Urinary bladder (tissue), 4 donors: ENCODE data around the gene FAM81A. TPM values are rescaled to one million over a fixed set of nuclear protein-coding genes. Genes with fewer than 3 reads are reported as not detected.

ENCODE experiments used
- DNase-seq: peaks from one replicate; pipeline ENCODE4 v3.0.0-alpha.2; 2015; ENCODE audit errors: extremely low spot score
- H3K27ac ChIP-seq: one replicate; pipeline ENCODE4 v1.5.1; 2013; ENCODE audit warnings: low read depth, mild to moderate bottlenecking, moderate library complexity
- H3K36me3 ChIP-seq: one replicate; pipeline ENCODE4 v1.6.1; 2013; ENCODE audit warnings: mild to moderate bottlenecking, moderate library complexity; ENCODE audit not compliant: insufficient read depth
- H3K4me1 ChIP-seq: one replicate; pipeline ENCODE4 v1.6.1; 2013; ENCODE audit warnings: mild to moderate bottlenecking, moderate library complexity; ENCODE audit not compliant: insufficient read depth
- H3K4me3 ChIP-seq: one replicate; pipeline ENCODE4 v1.5.1; 2013; ENCODE audit warnings: low read depth, low read length
- WGBS: extraction: QIAGEN DNeasy Blood & Tissue Kit; methylation state at CpG from one replicate; pipeline ENCODE4 v1.1.7; 2013; 5-methylcytosine and 5-hydroxymethylcytosine counted together
- polyA plus RNA-seq: library from polyadenylated mRNA; stranded (reverse); fragments of 200-250 nt; gene quantifications from one replicate; pipeline ENCODE4 v1.2.3, GENCODE V29; 2013
- total RNA-seq: library from RNA; depleted of rRNA; stranded (reverse); fragments of >200 nt; gene quantifications from one replicate; pipeline ENCODE4 v1.2.3, GENCODE V29; 2014
- donor health status: healthy with polysubstance abuse.
- donor health status: healthy.

The FAM81A gene
- total and polyA plus RNA-seq, 2 donors = 0.48 to 2.0 TPM

DNA sequence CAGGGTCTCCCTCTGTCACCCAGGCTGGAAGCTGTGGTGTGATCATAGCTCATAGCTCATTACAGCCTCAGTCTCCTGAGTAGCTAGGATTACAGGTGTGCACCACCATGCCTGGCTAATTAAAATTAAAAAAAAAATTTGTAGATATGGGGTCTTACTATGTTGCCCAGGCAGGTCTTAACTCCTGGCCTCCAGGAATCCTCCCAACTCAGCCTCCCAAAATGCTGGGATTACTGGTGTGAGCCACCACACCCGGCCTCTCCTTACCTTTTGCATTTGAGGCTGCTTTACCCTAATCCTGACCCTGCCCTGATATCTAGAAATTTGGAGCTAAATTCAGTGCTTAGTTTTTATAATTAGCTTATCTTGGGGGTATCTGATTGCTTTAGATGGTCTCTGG is 90.4 kb downstream of the FAM81A start:
- 100% methylated on average over 1 of the region's 1 CpG for WGBS
- Histone ChIP-seq H3K27ac (no peak overlapping the region), H3K36me3 (no peaks in the 10 kb centered on the region), H3K4me3 (no peak overlapping the region), H3K4me1 (no peaks in the 10 kb centered on the region)
- no peak for DNase-seq

DNA sequence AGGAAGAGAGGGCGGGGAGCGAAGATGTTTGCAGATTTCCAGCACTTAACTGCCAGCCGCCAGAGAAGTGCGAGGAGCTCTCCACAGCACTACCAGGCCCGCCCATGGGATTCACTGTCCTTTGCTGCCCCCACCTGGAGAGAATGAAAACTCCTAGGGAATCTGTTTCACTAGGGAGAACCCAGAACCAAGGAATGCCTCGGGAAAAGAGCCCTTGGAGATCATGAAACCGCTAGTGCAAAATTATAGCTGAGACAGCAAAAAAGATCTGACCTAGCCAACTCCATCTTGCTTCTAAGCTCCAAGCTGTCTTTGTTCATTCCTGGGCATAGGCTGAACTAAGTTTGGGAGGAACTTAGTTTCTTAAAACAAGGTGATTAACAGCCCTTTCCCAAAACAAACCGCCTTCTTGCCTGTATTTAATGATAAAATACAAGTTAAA is 91.0 kb downstream of the FAM81A start:
- no peaks in the 10 kb centered on the region for H3K36me3 ChIP-seq
- no peak overlapping the region for H3K27ac ChIP-seq
- WGBS = 14% methylated on average over 8 of the region's 8 CpGs
- no peak overlapping the region for H3K4me3 ChIP-seq
- DNase-seq = peak; percentile 62
- H3K4me1 ChIP-seq = no peaks in the 10 kb centered on the region

DNA sequence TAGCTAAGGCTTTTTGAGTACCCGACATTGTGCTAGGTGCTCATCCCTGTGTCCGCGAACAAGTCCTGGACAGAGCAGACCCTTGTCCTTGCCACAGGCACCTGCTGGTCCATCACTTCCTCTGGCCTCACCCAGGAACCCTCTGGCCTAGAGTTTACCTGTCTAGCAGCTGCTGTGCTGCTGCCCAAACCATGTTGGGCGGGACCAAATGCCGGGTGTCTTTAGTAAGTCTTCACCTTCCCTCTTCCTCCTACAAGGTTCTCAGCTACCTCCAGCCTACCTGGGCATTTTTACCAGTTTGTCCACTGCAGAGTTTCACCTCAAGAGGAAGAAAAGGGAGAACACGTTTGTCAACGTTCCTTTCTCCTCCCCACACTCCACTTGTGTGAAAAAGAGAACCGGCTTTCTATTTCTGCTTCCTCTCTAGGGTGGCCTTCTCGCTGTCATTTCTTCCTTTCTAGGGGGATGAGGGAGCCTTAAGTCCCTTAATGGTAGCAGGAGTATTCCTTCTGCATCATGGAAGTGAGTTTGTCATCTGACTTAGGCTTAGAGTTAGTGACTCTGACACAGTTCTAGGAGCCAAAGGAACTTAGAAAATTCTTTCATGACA is 93.2 kb downstream of the FAM81A start:
- no peak for DNase-seq
- no peak overlapping the region for H3K4me3 ChIP-seq
- no peaks in the 10 kb centered on the region for H3K36me3 ChIP-seq
- H3K27ac ChIP-seq = no peak overlapping the region
- H3K4me1 ChIP-seq = no peaks in the 10 kb centered on the region
- WGBS = 75% methylated on average over 9 of the region's 9 CpGs

DNA sequence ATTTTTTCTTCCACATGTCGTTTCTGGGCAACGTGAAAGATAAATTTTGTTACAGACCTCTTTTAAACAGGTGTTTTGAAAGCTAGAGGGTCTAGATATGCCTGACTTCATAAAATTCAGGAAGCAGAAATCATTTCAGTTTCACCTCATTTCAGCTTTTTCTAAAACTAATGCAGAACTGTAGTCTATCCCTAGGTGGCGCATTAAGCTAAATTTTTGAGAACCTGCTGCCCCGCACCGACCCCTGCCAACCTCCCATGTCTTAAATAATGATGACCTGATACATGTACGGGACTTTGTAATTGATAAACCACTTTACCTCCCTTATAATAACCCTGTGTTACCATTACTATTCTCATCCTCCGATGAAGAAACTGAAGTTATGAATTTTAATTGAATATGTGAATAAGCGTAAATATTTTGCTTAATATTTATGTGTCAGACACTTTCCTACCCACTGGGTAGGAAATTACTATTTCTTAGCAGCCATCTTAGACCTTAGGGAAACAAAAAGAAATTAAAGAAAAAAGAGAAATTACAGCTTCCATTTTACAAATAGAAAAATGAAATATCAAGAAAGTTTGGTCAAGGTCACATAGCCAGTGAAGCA is 94.9 kb downstream of the FAM81A start:
- Histone ChIP-seq H3K36me3 (no peaks in the 10 kb centered on the region), H3K4me1 (no peaks in the 10 kb centered on the region), H3K27ac (no peak overlapping the region), H3K4me3 (no peak overlapping the region)
- DNase-seq = no peak
- 16% methylated on average over 8 of the region's 8 CpGs for whole genome bisulfite sequencing

DNA sequence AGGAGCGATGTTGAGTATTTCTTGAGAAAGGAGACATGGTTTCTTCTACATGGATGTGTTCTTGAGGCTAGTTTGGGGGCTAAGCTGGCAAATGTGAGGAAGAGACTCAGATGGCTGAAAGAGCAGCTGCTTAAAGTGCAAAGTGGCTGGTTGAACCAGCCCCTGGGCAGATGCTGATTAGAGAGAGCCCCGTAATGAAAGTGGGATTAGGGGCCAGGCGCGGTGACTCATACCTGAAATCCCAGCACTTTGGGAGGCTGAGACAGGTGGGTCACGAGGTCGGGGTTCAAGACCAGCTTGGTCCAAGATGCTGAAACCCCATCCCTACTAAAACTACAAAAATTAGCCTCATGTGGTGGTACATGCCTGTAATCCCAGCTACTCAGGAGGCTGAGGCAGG is 98.6 kb downstream of the FAM81A start:
- Histone ChIP-seq H3K4me1 (peaks cover 1% of the 10 kb centered on the region), H3K36me3 (no peaks in the 10 kb centered on the region), H3K4me3 (no peak overlapping the region), H3K27ac (no peak overlapping the region)
- no peak for DNase-seq
- 80% methylated on average over 6 of the region's 6 CpGs for WGBS

DNA sequence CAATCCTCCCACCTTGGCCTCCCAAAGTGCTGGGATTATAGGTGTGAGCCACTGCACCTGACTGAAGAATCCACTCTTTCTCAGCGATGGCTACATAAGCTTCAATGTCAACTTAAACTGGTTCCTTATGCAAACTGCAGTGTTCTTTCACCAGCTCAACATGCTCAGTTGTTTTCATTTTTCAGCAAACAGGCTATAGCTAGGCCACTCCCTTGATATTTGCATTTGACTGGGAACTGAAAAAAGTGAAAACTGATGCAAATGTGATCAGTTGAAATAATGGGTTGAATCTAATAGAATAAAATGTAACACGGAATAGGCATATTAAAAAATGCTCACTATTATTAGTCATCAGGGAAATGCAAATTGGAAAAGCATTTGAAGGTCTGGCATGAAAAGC is 99.4 kb downstream of the FAM81A start:
- Histone ChIP-seq H3K4me1 (peaks cover 1% of the 10 kb centered on the region), H3K27ac (no peak overlapping the region), H3K4me3 (no peak overlapping the region), H3K36me3 (no peaks in the 10 kb centered on the region)
- DNase-seq = no peak
- WGBS = 67% methylated on average over 2 of the region's 2 CpGs

DNA sequence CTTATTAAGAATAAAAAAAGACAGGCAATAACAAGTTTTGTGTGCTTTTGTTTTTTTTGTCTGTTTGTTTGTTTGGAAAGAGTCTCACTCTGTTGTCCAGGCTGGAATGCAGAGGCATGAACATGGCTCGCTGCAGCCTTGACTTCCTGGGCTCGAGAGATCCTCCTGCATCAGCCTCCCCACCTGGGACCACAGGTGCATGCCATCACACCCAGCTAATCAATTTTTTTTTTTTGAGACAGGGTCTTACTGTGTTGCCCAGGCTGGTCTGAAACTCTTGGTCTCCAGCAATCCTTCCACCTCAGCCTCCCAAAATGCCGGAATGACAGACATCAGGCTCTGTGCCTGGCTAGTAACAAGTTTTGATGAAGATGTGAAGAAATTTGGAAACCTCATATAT is 100.5 kb downstream of the FAM81A start:
- no peak overlapping the region for H3K4me3 ChIP-seq
- no peaks in the 10 kb centered on the region for H3K36me3 ChIP-seq
- peaks cover 1% of the 10 kb centered on the region for H3K4me1 ChIP-seq
- 90% methylated on average over 3 of the region's 3 CpGs for WGBS
- no peak for DNase-seq
- no peak overlapping the region for H3K27ac ChIP-seq

DNA sequence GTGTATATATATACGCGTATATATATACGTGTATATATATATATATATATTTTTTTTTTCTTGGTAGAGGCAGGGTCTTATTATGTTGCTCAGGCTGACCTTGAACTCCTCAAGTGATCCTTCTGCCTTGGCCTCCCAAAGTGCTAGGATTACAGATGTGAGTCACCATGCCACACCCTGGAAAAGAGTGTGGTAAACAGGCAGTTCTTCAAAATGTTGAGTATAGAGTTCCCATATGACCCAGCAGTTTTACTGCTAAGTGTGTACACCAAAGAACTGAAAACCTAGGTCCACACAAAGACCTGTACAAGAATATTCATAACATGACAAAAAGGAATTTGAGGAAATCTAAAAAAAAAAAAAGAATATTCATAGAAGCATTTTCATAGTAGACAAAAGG is 101.8 kb downstream of the FAM81A start:
- H3K4me3 ChIP-seq = no peak overlapping the region
- H3K4me1 ChIP-seq = peaks cover 1% of the 10 kb centered on the region
- DNase-seq = no peak
- WGBS = 71% methylated on average over 3 of the region's 3 CpGs
- no peaks in the 10 kb centered on the region for H3K36me3 ChIP-seq
- no peak overlapping the region for H3K27ac ChIP-seq

DNA sequence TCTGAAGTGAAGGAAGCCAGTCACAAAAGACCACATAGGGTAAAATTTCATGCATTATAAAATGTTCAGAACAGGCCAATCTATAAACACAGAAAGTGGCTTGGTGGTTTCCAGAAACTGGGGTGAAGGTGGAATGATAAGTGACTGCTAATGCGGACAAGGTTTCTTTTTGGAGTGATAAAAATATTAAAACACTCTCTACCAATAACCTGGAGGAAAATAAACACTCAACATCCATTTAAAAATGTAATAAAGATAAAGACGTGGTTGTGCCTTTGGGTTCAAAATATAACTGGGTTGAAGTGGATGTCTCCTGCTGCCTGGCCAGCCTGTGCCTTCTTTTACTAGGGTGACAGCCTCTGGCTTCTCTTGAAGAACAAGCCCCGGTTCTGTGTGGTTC is 102.7 kb downstream of the FAM81A start:
- H3K4me1 ChIP-seq = peaks cover 1% of the 10 kb centered on the region
- 27% methylated on average over 3 of the region's 3 CpGs for WGBS
- no peak overlapping the region for H3K4me3 ChIP-seq
- DNase-seq = no peak
- H3K36me3 ChIP-seq = no peaks in the 10 kb centered on the region
- H3K27ac ChIP-seq = no peak overlapping the region

DNA sequence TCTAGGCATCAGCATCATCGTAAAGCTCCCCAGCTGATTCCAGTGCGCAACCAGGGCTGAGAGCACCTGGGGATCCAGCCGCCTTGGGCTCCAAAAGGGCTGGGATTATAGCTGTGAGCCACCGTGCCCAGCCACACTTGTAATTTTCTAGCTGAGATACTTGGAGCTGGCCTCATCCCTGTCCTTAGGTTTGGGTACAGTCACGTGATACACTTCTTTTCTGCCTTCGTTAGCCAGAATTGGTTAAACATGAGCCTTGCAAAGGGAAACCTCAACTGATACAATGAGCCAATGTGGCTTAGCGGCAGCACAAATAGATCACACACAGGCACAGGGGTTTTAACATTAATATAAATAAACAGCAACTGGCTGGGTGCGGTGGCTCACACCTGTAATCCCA is 103.8 kb downstream of the FAM81A start:
- no peak overlapping the region for H3K27ac ChIP-seq
- H3K4me3 ChIP-seq = no peak overlapping the region
- H3K36me3 ChIP-seq = no peaks in the 10 kb centered on the region
- H3K4me1 ChIP-seq = peaks cover 1% of the 10 kb centered on the region
- DNase-seq = no peak
- WGBS = 76% methylated on average over 8 of the region's 8 CpGs

DNA sequence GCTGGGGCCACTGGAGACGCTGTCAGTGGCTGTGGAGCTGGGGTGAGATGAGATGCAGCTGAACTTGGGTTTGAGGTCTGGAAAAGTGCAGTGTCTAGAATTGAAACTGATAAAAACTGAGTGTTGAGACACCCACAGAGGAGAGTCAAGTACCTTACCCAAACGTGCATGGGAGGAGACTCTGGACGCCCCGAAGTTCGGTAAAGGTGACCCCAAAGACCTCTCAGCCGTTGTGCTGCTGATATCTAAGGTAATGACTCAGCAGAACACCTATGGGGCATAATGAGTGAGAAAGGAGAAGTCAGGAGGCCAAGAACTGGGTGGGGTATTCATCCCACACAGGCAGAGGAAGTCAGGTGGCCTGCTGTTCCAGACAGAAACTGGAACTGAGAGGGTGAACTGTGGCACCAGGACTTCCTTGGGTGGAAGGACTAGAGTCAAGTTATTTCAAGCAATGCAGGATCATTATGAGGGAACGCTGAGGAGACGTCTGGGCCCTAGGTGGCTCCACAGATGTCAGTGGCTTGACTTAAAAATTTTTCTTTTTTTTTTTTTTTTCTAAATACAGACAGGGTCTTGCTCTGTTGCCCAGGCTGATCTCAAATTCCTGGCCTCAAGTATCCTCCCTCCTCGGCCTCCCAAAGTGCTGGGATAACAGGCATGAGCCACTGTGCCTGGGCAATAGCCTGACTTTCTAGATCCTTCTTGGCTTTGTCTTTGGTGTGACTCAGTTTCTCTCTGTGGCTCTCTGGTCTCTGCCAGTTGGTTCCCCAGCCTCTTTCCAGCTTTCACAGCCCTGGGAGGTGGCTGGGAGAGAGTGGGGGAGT is 105.9 kb downstream of the FAM81A start:
- 63% methylated on average over 9 of the region's 9 CpGs for WGBS
- no peak overlapping the region for H3K27ac ChIP-seq
- no peak for DNase-seq

DNA sequence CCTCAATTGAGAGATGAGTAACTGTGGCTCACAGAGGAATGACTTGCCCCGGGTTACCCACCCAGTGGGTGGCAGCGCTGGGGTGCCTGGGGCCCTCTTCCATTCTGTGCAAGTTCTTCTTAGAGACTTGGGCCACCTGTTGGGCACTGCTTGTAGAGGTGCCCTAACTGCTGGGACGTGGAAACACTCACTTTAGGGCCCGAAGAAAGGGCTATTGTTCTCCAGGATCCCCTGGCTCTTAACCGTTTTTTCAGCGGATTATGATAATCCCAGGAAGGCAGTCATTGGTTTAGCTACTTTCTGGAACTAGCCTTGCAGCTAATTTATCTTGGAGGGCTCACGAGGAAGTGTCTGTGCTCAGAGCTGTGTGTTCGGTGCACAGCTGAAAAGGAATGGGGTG is 107.6 kb downstream of the FAM81A start:
- no peak for DNase-seq
- Histone ChIP-seq H3K27ac (no peak overlapping the region), H3K36me3 (no peaks in the 10 kb centered on the region), H3K4me1 (no peaks in the 10 kb centered on the region), H3K4me3 (no peak overlapping the region)
- 73% methylated on average over 8 of the region's 8 CpGs for WGBS

More for the DNA sequence above, 105.9 kb downstream of the FAM81A start:
- no peak overlapping the region for H3K4me3 ChIP-seq
- H3K4me1 ChIP-seq = peaks cover 1% of the 10 kb centered on the region
- H3K36me3 ChIP-seq = no peaks in the 10 kb centered on the region

DNA sequence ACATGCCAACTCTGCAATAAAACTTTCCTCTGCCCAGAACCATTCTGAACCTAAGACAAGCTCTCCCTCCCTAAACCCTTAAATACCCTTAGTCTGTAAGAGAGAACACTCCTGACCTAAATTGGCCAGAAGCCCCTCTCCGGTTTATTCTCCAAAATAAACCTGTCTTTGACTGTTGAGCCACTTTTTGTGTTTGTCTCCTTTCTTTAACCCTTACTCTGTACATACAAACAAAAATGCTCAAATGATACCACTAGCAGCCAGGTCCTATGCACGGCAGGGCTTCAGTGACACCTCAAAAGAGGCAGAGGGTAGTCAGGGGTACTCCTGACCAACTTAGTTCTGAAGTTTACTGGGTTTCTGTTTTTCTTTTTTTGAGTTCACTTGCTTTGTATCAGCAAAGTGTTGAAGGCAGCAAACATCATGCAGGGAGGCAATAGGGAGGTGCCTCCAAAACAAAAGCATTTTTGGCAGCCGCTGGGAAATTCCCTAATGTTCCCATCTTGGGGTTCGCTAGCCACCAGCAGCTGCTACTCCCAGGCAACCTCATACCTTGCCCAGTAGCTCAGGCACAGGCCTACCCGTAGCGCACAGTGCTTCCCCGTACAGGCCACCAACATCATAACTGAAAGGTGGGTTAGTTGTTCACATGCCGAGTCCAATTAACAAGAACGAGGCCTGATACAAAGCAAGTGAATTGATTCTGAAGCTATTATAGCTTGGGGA is 110.7 kb downstream of the FAM81A start:
- H3K27ac ChIP-seq = no peak overlapping the region
- no peak overlapping the region for H3K4me3 ChIP-seq
- DNase-seq = no peak
- no peaks in the 10 kb centered on the region for H3K36me3 ChIP-seq
- WGBS = 74% methylated on average over 9 of the region's 9 CpGs
- no peaks in the 10 kb centered on the region for H3K4me1 ChIP-seq
